ENCODE data around the gene ANKLE1. TPM values are rescaled to one million over a fixed set of nuclear protein-coding genes. Genes with fewer than 3 reads are reported as not detected.

ANKLE1 gene
- total and polyA plus RNA-seq, 2 experiments from 2014 or later = 0.29 to 0.90 TPM

GRCh38 chr19:17244618-17245534 lies 36.8 kb upstream of the ANKLE1 start:
- DNase-seq (ENCODE audit: low spot score) = peak; percentile 75
- 2% methylated on average over 72 of the region's 100 CpGs for WGBS (ENCODE audit: low lambda C conversion rate, missing lambda C conversion rate)
- Histone ChIP-seq H4K20me1 (ENCODE audit: insufficient read depth, poor library complexity, severe bottlenecking) (peaks cover 31% of the 10 kb centered on the region), H3K79me2 (peaks cover 48% of the 10 kb centered on the region), H3K9me3 (ENCODE audit: low read depth) (no peaks in the 10 kb centered on the region), H3K27me3 (no peaks in the 10 kb centered on the region), H3K36me3 (replicated peaks; ENCODE audit: insufficient read depth, low read depth) (no peaks in the 10 kb centered on the region), H2AFZ (no peak overlapping the region), H3K4me2 (peak overlapping the region; percentile 98), H3K4me1 (ENCODE audit: insufficient read depth) (peaks cover 62% of the 10 kb centered on the region), H3K27ac (peak overlapping the region; percentile 86), H3K9me2 (replicated peaks; ENCODE audit: insufficient read depth) (no peaks in the 10 kb centered on the region), H3K4me3 (peak overlapping the region; percentile 95)
- TF ChIP-seq, protein P1, sequence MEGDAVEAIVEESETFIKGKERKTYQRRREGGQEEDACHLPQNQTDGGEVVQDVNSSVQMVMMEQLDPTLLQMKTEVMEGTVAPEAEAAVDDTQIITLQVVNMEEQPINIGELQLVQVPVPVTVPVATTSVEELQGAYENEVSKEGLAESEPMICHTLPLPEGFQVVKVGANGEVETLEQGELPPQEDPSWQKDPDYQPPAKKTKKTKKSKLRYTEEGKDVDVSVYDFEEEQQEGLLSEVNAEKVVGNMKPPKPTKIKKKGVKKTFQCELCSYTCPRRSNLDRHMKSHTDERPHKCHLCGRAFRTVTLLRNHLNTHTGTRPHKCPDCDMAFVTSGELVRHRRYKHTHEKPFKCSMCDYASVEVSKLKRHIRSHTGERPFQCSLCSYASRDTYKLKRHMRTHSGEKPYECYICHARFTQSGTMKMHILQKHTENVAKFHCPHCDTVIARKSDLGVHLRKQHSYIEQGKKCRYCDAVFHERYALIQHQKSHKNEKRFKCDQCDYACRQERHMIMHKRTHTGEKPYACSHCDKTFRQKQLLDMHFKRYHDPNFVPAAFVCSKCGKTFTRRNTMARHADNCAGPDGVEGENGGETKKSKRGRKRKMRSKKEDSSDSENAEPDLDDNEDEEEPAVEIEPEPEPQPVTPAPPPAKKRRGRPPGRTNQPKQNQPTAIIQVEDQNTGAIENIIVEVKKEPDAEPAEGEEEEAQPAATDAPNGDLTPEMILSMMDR (IDR thresholded peaks at IDR 0.05; ENCODE audit: poor library complexity) = no peak
- no peak for TF ChIP-seq EZH2phosphoT487 (IDR thresholded peaks at IDR 0.05; ENCODE audit: low read depth, severe bottlenecking, unreplicated experiment)
- no peak for TF ChIP-seq EZH2 (IDR thresholded peaks at IDR 0.05; ENCODE audit: borderline replicate concordance)

DNA sequence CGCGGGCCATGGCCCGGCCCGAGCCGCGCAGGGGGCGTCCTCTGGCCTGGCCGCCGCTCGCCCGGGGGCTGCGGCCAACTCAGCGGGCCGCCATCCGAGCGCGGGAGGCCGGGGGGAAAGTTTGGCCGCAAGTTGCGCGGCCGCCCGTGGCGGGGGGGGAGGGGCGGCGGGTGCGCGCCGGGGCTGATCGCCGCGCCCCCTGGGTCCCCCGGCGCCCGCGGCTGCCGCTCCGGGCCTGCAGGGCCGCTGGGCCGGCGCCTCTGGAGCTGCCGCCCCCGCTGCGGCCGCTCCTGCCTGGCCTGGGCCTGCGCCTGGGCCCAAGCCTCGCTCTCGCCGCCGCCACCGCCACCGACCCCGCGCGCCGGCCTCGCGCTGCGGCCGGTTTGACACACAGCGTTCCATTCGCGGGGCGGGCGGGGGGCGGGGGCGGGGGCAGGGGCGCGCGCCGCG lies 36.1 kb upstream of the ANKLE1 start, which contains the start of gene NR2F6:
TSS of gene NR2F6 (minus strand) at position 385 of the 450 bp plus-strand sequence. CDS start 699 bp downstream, outside the sequence.
- H3K27ac ChIP-seq = peak within 1 kb of the TSS; percentile 95
- TF ChIP-seq EZH2phosphoT487 (IDR thresholded peaks at IDR 0.05; ENCODE audit: low read depth, severe bottlenecking, unreplicated experiment) (no peak), EZH2 (IDR thresholded peaks at IDR 0.05; ENCODE audit: borderline replicate concordance) (no peak)
- TF ChIP-seq, protein P1 (IDR thresholded peaks at IDR 0.05; ENCODE audit: poor library complexity) = no peak
- H3K4me3 ChIP-seq = peak within 1 kb of the TSS; percentile 95
- H4K20me1 ChIP-seq (ENCODE audit: insufficient read depth, poor library complexity, severe bottlenecking) = peaks cover 31% of the 10 kb centered on the region
- peaks cover 57% of the 10 kb centered on the region for H3K4me1 ChIP-seq (ENCODE audit: insufficient read depth)
- peak within 1 kb of the TSS; percentile 21 for H2AFZ ChIP-seq
- H3K9me3 ChIP-seq (ENCODE audit: low read depth) = no peaks in the 10 kb centered on the region
- peak within 1 kb of the TSS; percentile 98 for H3K4me2 ChIP-seq
- no peaks in the 10 kb centered on the region for H3K9me2 ChIP-seq (replicated peaks; ENCODE audit: insufficient read depth)
- H3K79me2 ChIP-seq = peaks cover 47% of the 10 kb centered on the region
- no CpG with 5 or more reads among the region's 72 CpGs for WGBS (ENCODE audit: low lambda C conversion rate, missing lambda C conversion rate)
- H3K36me3 ChIP-seq (replicated peaks; ENCODE audit: insufficient read depth, low read depth) = no peaks in the 10 kb centered on the region
- no peaks in the 10 kb centered on the region for H3K27me3 ChIP-seq
- no peak for DNase-seq (ENCODE audit: low spot score)

DNA sequence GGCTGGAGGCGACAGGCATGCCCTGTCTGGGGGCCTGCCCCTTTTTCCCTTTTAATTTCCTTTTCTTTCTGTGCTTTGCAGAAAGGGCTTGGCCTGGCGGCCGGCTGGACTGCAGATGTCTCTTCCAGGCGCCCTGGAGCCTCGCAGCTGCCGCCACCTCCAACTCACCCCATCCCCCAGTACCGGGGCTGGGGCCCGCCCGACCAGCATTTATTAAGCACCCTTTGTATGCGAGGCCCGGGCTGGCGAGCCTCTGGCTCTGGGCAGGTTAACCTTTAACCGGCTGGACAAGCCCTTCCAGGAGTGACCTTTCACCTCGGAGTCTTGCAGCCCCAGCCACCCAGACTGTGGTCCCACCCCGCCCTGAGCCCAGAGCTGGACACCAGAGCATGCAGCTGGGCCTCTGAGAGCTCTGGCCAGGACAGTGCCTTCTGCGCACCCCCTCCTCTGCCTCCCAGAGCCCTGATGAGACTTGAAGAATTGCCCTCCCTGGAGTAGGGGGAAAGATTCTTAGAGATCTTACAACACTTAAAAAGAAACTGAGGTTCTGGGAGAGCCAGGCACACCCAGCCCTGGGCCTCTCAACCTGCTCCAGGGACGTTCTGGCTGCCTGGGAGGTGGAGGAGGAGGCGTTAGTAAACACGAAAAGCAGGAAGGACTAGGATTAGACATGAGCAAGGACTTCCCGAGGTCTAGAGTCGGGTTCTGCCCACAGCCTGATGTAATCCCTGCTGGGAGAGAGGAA lies 34.8 kb upstream of the ANKLE1 start:
- TF ChIP-seq, protein P1 (IDR thresholded peaks at IDR 0.05; ENCODE audit: poor library complexity) = no peak
- TF ChIP-seq EZH2phosphoT487 (IDR thresholded peaks at IDR 0.05; ENCODE audit: low read depth, severe bottlenecking, unreplicated experiment) = no peak
- no peak for TF ChIP-seq EZH2 (IDR thresholded peaks at IDR 0.05; ENCODE audit: borderline replicate concordance)

More for the DNA sequence above, 34.8 kb upstream of the ANKLE1 start:
- Histone ChIP-seq H3K27me3 (no peaks in the 10 kb centered on the region), H3K27ac (peak overlapping the region; percentile 95), H2AFZ (peak overlapping the region; percentile 21), H3K4me3 (peak overlapping the region; percentile 16), H3K9me2 (replicated peaks; ENCODE audit: insufficient read depth) (no peaks in the 10 kb centered on the region), H4K20me1 (ENCODE audit: insufficient read depth, poor library complexity, severe bottlenecking) (peaks cover 19% of the 10 kb centered on the region), H3K4me2 (peak overlapping the region; percentile 90), H3K79me2 (peaks cover 34% of the 10 kb centered on the region), H3K36me3 (replicated peaks; ENCODE audit: insufficient read depth, low read depth) (no peaks in the 10 kb centered on the region), H3K9me3 (ENCODE audit: low read depth) (no peaks in the 10 kb centered on the region), H3K4me1 (ENCODE audit: insufficient read depth) (peaks cover 44% of the 10 kb centered on the region)
- WGBS (ENCODE audit: low lambda C conversion rate, missing lambda C conversion rate) = 16% methylated on average over 21 of the region's 21 CpGs
- DNase-seq (ENCODE audit: low spot score) = peak; percentile 77

All from hepatocyte (in vitro differentiated cells).